Body of pancreas (tissue), 4 donors: Measurements from ENCODE around the gene CD177. TPM values are rescaled to one million over a fixed set of nuclear protein-coding genes. Genes with fewer than 3 reads are reported as not detected.
"Not testable (repeated sequence)": the region's sequence is repeated elsewhere in the genome, so short reads cannot be mapped to it uniquely, and the experiment has no call there.

Experiments
- ATAC-seq: fragments of 150-250 bp; one replicate; pipeline ENCODE4 v1.9.1; 2016
- DNase-seq, 4 donors: peaks; one replicate each; pipeline ENCODE4 v3.0.0-alpha.2; 2019
- H3K27ac ChIP-seq, 4 donors: fragments of 200-600 bp; sonication (generic); 1 replicate in 3 of 4; 2 replicates in 1 of 4; pipeline versions ENCODE4 v1.5.1 to v1.6.1; 2016 to 2019; ENCODE audit warnings: mild to moderate bottlenecking in 1 of 4, mixed read lengths in 1 of 4, moderate library complexity in 1 of 4
- H3K27me3 ChIP-seq, 2 donors: fragments of 200-600 bp; sonication (generic); one replicate each; pipeline ENCODE4 v1.6.0; 2016; ENCODE audit warnings: mild to moderate bottlenecking in 1 of 2
- H3K36me3 ChIP-seq, 2 donors: fragments of 200-600 bp; sonication (generic); replicated peaks in 1 of 2; 2 replicates each; pipeline ENCODE4 v1.5.1; 2016; ENCODE audit warnings: low read depth in 2 of 2; ENCODE audit not compliant: insufficient read depth in 1 of 2
- H3K4me1 ChIP-seq: fragments of 200-600 bp; sonication (generic); one replicate; pipeline ENCODE4 v1.6.0; 2016
- H3K4me3 ChIP-seq, 2 donors: fragments of 200-600 bp; sonication (generic); 1 replicate in 1 of 2; 2 replicates in 1 of 2; pipeline ENCODE4 v1.5.1; 2016 to 2019
- H3K9me3 ChIP-seq, 3 donors: fragments of 200-600 bp; sonication (generic); 1 replicate in 2 of 3; 2 replicates in 1 of 3; pipeline ENCODE4 v1.5.1; 2016
- POLR2A ChIP-seq, 3 donors: fragments of 450-650 bp; IDR thresholded peaks; one replicate each; pipeline ENCODE4 v1.6.1; 2016; ENCODE audit warnings: antibody characterized with exemption in 3 of 3, mild to moderate bottlenecking in 2 of 3
- WGBS, 2 donors: methylation state at CpG; one replicate each; pipeline ENCODE4 v1.1.5; 2017; 5-methylcytosine and 5-hydroxymethylcytosine counted together
- intact Hi-C: fragments of 100-400 bp; cut with DNase I; formaldehyde crosslinking; loops from one replicate; pipeline ENCODE4 v1.15.1; 2023
- total RNA-seq, 2 donors: library from RNA; depleted of rRNA; stranded (reverse); fragments of >200 nt; gene quantifications; one replicate each; pipeline ENCODE4 v1.1.0, GENCODE V29; 2016
- TF ChIP-seq, protein P1 (sequence below), 7 experiments: fragments of 450-650 bp in 4 of 7; fragments of 200-600 bp in 3 of 7; sonication (generic) in 3 of 7; IDR thresholded peaks; one replicate each; pipeline ENCODE4 v1.5.1; 2016 to 2019; ENCODE audit warnings: antibody characterized with exemption in 7 of 7

CD177 gene
- total RNA-seq, 2 donors from 2014 or later, result 0.52 TPM; not detected in 1

DNA sequence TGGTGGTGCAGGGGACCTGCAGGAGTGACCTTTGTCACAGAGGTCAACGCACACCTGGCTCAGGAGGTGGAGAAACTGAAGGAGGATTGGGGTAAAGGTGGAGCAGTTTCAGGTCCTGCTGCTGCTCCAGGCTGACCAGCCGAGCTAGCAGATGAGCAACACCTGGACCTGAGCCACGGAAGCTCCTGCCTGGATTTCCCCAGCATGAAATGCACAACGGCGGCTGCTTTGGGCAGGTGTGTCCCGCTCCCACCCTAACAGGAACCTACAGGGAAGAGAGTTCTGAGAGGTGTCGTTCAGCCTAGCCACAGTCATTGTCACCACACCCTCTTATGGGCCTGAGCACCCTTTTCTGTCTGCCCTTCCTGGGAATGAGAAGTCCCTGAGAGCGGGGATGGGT, 15.7 kb upstream of the CD177 start:
- TF ChIP-seq, protein P1, sequence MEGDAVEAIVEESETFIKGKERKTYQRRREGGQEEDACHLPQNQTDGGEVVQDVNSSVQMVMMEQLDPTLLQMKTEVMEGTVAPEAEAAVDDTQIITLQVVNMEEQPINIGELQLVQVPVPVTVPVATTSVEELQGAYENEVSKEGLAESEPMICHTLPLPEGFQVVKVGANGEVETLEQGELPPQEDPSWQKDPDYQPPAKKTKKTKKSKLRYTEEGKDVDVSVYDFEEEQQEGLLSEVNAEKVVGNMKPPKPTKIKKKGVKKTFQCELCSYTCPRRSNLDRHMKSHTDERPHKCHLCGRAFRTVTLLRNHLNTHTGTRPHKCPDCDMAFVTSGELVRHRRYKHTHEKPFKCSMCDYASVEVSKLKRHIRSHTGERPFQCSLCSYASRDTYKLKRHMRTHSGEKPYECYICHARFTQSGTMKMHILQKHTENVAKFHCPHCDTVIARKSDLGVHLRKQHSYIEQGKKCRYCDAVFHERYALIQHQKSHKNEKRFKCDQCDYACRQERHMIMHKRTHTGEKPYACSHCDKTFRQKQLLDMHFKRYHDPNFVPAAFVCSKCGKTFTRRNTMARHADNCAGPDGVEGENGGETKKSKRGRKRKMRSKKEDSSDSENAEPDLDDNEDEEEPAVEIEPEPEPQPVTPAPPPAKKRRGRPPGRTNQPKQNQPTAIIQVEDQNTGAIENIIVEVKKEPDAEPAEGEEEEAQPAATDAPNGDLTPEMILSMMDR (IDR thresholded peaks at IDR 0.05), result no peak
- no peak for TF ChIP-seq POLR2A (IDR thresholded peaks at IDR 0.05)
- H3K36me3 ChIP-seq, result no peaks in the 10 kb centered on the region
- 59 to 79% methylated on average over 3 to 8 of the region's 8 CpGs for WGBS, 2 donors
- no peak overlapping the region for H3K27ac ChIP-seq
- no peaks in the 10 kb centered on the region for H3K27me3 ChIP-seq
- intact Hi-C loops, result no loop called here
- no peaks in the 10 kb centered on the region for H3K9me3 ChIP-seq
- no peaks in the 10 kb centered on the region for H3K4me1 ChIP-seq
- no peak for DNase-seq
- no peak overlapping the region for H3K4me3 ChIP-seq
- ATAC-seq, result no peak

DNA sequence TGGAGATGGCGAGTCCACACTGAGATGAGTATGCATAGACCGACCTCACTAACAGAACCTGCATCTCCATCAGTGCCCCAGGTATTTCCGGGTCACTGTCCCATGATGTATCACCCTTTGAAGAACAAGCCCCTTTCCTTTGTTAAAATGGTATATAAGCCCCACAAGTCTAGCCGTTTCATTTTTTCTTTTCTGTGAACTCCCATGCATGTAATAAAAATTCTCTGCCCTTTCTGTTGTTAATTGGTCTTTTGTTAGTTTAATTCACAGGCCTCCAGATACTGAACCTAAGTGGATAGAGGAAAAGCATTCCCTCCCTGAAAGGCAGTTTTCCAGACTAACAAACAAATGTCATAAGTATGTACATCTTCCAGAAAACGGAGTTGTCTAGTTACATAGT, 15.0 kb upstream of the CD177 start:
- Histone ChIP-seq H3K27me3 (no peaks in the 10 kb centered on the region), H3K4me1 (no peaks in the 10 kb centered on the region), H3K9me3 (no peaks in the 10 kb centered on the region), H3K36me3 (no peaks in the 10 kb centered on the region), H3K27ac (no peak overlapping the region), H3K4me3 (no peak overlapping the region)
- WGBS, 2 donors, result 46 to 58% methylated on average over 5 of the region's 5 CpGs
- no peak for DNase-seq
- no peak for ATAC-seq
- TF ChIP-seq, protein P1 (IDR thresholded peaks at IDR 0.05), result no peak
- no peak for TF ChIP-seq POLR2A (IDR thresholded peaks at IDR 0.05)
- intact Hi-C loops, result no loop called here

DNA sequence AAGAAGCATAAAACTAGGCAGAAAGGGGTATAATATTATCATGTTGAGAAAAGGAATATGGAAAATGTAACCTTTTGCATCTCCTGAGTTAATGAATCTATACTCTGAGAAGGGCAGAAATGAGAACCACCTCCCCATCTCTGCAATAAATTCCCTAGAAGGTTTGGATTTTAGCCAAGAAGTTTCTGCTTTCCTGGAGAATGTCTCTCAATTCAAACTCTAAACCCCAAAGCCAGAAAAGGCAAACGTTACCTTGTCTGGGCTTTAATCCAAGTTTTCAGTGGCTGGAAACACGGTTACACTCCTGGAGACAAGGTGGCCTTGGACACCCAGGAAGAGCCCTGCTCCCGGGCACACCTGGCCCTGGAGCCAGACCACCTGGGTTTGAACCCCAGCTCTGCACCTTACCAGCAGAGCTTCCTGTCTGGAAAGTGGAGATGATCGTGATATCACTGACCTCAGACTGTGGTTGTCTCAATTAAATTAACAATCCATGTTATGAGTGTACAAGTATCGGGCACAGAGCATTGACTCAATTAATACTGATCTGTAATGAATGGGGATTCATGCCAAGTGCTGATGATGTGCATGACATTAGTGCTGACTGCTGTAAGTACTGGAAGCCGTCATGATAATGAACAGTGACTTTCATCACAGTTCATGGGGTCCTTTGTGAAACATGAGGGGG, 14.1 kb upstream of the CD177 start:
- H3K27ac ChIP-seq, H3K4me3 ChIP-seq, ATAC-seq, H3K9me3 ChIP-seq, H3K36me3 ChIP-seq, H3K27me3 ChIP-seq, intact Hi-C loops, H3K4me1 ChIP-seq, DNase-seq: not testable (repeated sequence)
- 3 to 21% methylated on average over 3 to 5 of the region's 6 CpGs for WGBS, 2 donors

DNA sequence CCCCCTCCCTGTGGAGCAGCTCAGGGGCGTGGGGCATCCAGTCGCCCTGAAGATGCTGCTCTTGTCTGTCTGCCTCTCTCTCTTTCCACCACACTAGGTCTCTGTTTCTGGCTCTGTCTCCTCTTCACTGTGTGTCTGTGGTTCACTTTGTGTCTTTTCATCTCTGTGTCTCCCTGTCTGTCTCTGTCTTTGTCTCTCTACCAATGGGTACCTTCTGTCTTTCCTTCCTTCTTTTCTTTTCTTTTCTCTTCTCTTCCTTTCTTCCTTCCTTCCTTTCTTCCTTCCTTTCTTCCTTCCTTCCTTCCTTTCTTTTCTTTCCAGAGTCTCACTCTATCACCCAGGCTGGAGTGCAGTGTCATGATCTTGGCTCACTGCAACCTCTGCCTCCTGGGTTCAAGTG, 13.4 kb upstream of the CD177 start:
- ATAC-seq, DNase-seq, H3K9me3 ChIP-seq, H3K27ac ChIP-seq, H3K36me3 ChIP-seq, H3K27me3 ChIP-seq, H3K4me3 ChIP-seq, H3K4me1 ChIP-seq, intact Hi-C loops: not testable (repeated sequence)
- 55 to 68% methylated on average over 2 of the region's 2 CpGs for WGBS, 2 donors

DNA sequence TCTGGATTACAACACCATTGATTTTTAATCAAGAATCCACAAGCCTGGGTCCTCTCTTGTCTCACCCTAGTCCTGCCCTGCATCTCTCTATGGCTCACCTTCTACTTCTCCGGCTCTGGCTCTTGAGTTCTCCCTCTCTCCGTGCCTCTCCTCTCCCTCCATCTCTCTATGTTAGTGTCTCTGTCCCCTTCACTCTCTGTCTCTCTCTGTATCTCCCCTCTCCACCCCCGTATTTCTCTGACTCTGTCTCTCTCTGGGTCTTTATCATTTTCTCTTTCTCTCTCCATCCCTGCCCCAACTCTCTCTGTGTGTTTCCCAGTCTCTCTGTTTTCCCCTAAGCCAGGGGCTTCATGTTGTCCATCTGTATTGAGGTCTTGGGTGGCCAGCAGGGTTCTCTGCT, 12.4 kb upstream of the CD177 start:
- H3K36me3 ChIP-seq, H3K27me3 ChIP-seq, DNase-seq, H3K27ac ChIP-seq, H3K4me3 ChIP-seq, H3K4me1 ChIP-seq, ATAC-seq, intact Hi-C loops, H3K9me3 ChIP-seq: not testable (repeated sequence)
- 53 to 60% methylated on average over 3 of the region's 3 CpGs for WGBS, 2 donors

DNA sequence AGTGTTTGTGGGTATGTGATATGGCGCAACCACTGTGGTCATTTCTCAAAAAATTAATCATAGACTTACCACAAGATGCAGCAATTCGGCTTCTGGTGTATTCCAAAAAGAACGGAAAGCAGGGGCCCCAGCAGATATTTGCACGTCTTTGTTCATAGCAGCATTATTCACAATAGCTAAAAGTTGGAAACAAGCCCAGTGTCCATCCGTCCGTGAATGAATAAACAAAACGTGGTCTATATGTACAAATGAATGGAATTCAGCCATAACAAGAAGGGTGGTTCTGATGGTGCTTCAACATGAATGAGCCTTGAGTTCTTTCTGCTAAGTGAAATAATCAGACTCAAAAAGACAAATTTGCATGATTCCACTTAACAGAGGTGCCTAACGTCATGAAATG, 11.4 kb upstream of the CD177 start:
- intact Hi-C loops, H3K36me3 ChIP-seq, DNase-seq, ATAC-seq, H3K4me1 ChIP-seq, H3K27ac ChIP-seq, H3K27me3 ChIP-seq, H3K9me3 ChIP-seq, H3K4me3 ChIP-seq: not testable (repeated sequence)
- WGBS, 2 donors, result 48 to 50% methylated on average over 8 of the region's 8 CpGs

DNA sequence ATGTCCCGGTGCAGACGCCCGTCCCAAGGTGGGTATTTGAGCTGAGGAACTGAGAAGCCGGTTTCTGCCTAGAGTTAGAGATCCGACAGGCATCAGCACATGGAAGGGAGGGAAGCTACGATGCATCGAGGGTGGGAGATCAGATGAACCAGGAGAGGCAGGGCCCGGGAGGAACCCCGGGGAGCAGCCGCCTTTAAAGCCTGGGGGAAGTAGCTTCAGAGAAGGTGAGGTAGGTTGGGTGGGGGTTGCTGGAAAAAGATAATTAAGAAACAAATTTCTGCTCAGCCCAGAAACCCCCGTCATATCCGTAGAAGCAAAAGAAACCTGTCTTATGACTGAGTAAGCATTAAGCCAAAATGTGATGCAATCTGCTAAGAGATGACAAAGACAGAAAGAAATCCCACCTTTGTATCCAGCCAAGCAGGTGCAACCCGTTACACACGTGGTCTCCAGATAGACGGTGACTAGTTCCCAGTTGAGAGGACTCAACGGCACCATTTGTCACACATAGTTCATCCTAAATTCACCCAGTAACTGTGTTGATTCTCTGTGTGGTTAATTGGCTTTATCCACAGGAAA, 9.1 kb upstream of the CD177 start:
- ATAC-seq, H3K27me3 ChIP-seq, H3K27ac ChIP-seq, H3K9me3 ChIP-seq, DNase-seq, H3K4me3 ChIP-seq, intact Hi-C loops, H3K36me3 ChIP-seq, H3K4me1 ChIP-seq: not testable (repeated sequence)
- 45 to 48% methylated on average over 16 of the region's 16 CpGs for WGBS, 2 donors

DNA sequence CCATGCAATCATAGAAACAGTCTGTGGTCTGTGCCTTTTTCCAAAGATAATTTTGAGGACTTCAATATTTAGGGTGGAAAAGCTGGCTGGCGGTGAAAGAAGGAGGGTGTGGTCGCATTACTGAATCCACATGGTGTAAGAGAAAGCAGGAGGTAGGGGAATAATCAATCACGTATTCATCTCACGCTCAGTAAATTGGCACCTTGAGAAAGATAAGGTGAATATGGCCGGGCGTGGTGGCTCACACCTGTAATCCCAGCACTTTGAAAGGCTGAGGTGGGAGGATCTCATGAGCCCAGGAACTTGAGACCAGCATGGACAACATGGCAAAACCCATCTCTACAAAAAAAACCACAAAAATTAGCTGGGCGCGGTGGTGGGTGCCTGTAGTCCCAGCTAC, 3.7 kb upstream of the CD177 start:
- 65 to 71% methylated on average over 8 of the region's 8 CpGs for WGBS, 2 donors
- H3K4me3 ChIP-seq, H3K4me1 ChIP-seq, ATAC-seq, H3K9me3 ChIP-seq, H3K27me3 ChIP-seq, DNase-seq, H3K27ac ChIP-seq, H3K36me3 ChIP-seq, intact Hi-C loops: not testable (repeated sequence)
